Caco-2 (cell line): ENCODE data around the gene VTI1A. TPM values are rescaled to one million over a fixed set of nuclear protein-coding genes. Genes with fewer than 3 reads are reported as not detected.
A peak's percentile ranks its signal among the peaks of the same experiment; 100 is the strongest.

Source experiments
- BruUV-seq: library from RNA; stranded (reverse); fragments of 400-500 nt; replicated peaks from 2 replicates; lab custom pipeline; 2021; lab: Mats Ljungman, UMichigan
- CTCF ChIA-PET: fragments of 300-600 bp; sonication (Branson Sonifier 250); formaldehyde crosslinking; loops from one replicate; lab custom pipeline; 2022; ENCODE audit warnings: antibody characterized with exemption; lab: Charles Lee
- POLR2A ChIA-PET: fragments of 300-600 bp; sonication (Branson Sonifier 250); formaldehyde crosslinking; loops from one replicate; lab custom pipeline; 2022; ENCODE audit warnings: antibody characterized with exemption; lab: Charles Lee
- DNase-seq, 2 experiments: peaks; one replicate each; pipeline versions ENCODE4 v3.0.0 to v3.0.0-alpha.2; 2020 to 2022
- H3K27me3 ChIP-seq: replicated peaks from 2 replicates; pipeline ENCODE4 v1.6.0; 2011; ENCODE audit warnings: low read length; ENCODE audit not compliant: control insufficient read depth, insufficient read depth
- H3K36me3 ChIP-seq: 2 replicates; pipeline ENCODE4 v1.5.1; 2011; ENCODE audit warnings: low read length; ENCODE audit not compliant: control insufficient read depth, insufficient read depth
- H3K4me1 ChIP-seq: fragments of 250-450 bp; sonication (Bioruptor Pico); 2 replicates; pipeline ENCODE4 v1.5.1; 2020; ENCODE audit warnings: mild to moderate bottlenecking
- H3K4me3 ChIP-seq: 2 replicates; pipeline ENCODE4 v1.5.1; 2011; ENCODE audit warnings: low read depth, mild to moderate bottlenecking, control low read depth, low read length
- H3K9me3 ChIP-seq: fragments of 250-450 bp; sonication (Bioruptor Pico); 2 replicates; pipeline ENCODE4 v1.5.1; 2020; ENCODE audit warnings: mild to moderate bottlenecking, moderate library complexity
- H3K27ac Mint-ChIP-seq: one replicate; pipeline ENCODE4 v1.8.0; 2022; ENCODE audit warnings: mixed read lengths; ENCODE audit not compliant: unreplicated experiment
- H3K27me3 Mint-ChIP-seq: one replicate; pipeline ENCODE4 v1.8.0; 2022; ENCODE audit warnings: mixed read lengths; ENCODE audit not compliant: insufficient read depth, unreplicated experiment
- H3K36me3 Mint-ChIP-seq: one replicate; pipeline ENCODE4 v1.8.0; 2022; ENCODE audit warnings: mild to moderate bottlenecking, mixed read lengths; ENCODE audit not compliant: insufficient read depth, unreplicated experiment
- H3K4me1 Mint-ChIP-seq: one replicate; pipeline ENCODE4 v1.8.0; 2022; ENCODE audit warnings: low read depth, mixed read lengths; ENCODE audit not compliant: unreplicated experiment
- H3K4me3 Mint-ChIP-seq: one replicate; pipeline ENCODE4 v1.8.0; 2022; ENCODE audit warnings: mild to moderate bottlenecking, moderate library complexity, mixed read lengths; ENCODE audit not compliant: unreplicated experiment
- H3K9me3 Mint-ChIP-seq: one replicate; pipeline ENCODE4 v1.8.0; 2022; ENCODE audit warnings: mixed read lengths; ENCODE audit not compliant: unreplicated experiment
- CTCF ChIP-seq, 2 experiments: fragments of 200-600 bp in 1 of 2; IDR thresholded peaks; 1 replicate in 1 of 2; 2 replicates in 1 of 2; pipeline versions ENCODE4 v1.5.1 to v1.8.0; 2011 to 2022; ENCODE audit warnings: antibody characterized with exemption in 1 of 2, control low read depth in 1 of 2, inconsistent platforms in 1 of 2, low read depth in 1 of 2, low read length in 1 of 2, mild to moderate bottlenecking in 1 of 2, moderate library complexity in 1 of 2; ENCODE audit not compliant: insufficient read depth in 1 of 2, severe bottlenecking in 1 of 2, unreplicated experiment in 1 of 2
- intact Hi-C: fragments of 100-400 bp; cut with micrococcal nuclease; formaldehyde crosslinking; loops from one replicate; pipeline ENCODE4 v1.10.0; 2022; ENCODE audit not compliant: unreplicated experiment
- total RNA-seq: library from RNA; stranded (reverse); gene quantifications from 2 replicates; pipeline ENCODE4 v1.2.3, GENCODE V29; 2022

The VTI1A gene
- total RNA-seq, 1 experiment from 2014 or later: 45.6 TPM

GRCh38 chr10:112827951-112828350 lies 380.9 kb downstream of the VTI1A start:
- H3K4me3 Mint-ChIP-seq: no peak overlapping the region
- no peaks in the 10 kb centered on the region for H3K27me3 Mint-ChIP-seq
- no peaks in the 10 kb centered on the region for H3K36me3 Mint-ChIP-seq
- peaks cover 7% of the 10 kb centered on the region; the same call in 1 of the 2 replicates for H3K4me1 ChIP-seq
- H3K9me3 ChIP-seq: no peaks in the 10 kb centered on the region
- no peaks in the 10 kb centered on the region for H3K36me3 ChIP-seq
- H3K27ac Mint-ChIP-seq: no peak overlapping the region
- H3K9me3 Mint-ChIP-seq: no peaks in the 10 kb centered on the region
- no peak for TF ChIP-seq CTCF (IDR thresholded peaks at IDR 0.05; ENCODE audit: insufficient read depth in 1 of 2, low read depth in 1 of 2, low read length in 1 of 2, severe bottlenecking in 1 of 2, unreplicated experiment in 1 of 2)
- DNase-seq: no peak
- intact Hi-C loops: no loop called here
- ChIA-PET POLR2A (no interaction called here), CTCF (no interaction called here)
- peaks cover 7% of the 10 kb centered on the region for H3K4me1 Mint-ChIP-seq
- no peak overlapping the region for H3K4me3 ChIP-seq
- no TSS peak for BruUV-seq
- H3K27me3 ChIP-seq: no peaks in the 10 kb centered on the region

GRCh38 chr10:112831859-112832258 lies 384.8 kb downstream of the VTI1A start:
- intact Hi-C loops: no loop called here
- Histone ChIP-seq H3K4me3 (no peak overlapping the region), H3K4me1 (peaks cover 18% of the 10 kb centered on the region), H3K36me3 (no peaks in the 10 kb centered on the region), H3K9me3 (no peaks in the 10 kb centered on the region), H3K27me3 (no peaks in the 10 kb centered on the region)
- POLR2A ChIA-PET: no interaction called here
- no peaks in the 10 kb centered on the region for H3K27me3 Mint-ChIP-seq
- H3K36me3 Mint-ChIP-seq: no peaks in the 10 kb centered on the region
- no peak overlapping the region for H3K4me3 Mint-ChIP-seq
- no peak for TF ChIP-seq CTCF (IDR thresholded peaks at IDR 0.05; ENCODE audit: insufficient read depth in 1 of 2, low read depth in 1 of 2, low read length in 1 of 2, severe bottlenecking in 1 of 2, unreplicated experiment in 1 of 2)
- peaks cover 7% of the 10 kb centered on the region for H3K4me1 Mint-ChIP-seq
- H3K27ac Mint-ChIP-seq: no peak overlapping the region
- BruUV-seq: no TSS peak
- no peaks in the 10 kb centered on the region for H3K9me3 Mint-ChIP-seq
- CTCF ChIA-PET: no interaction called here
- DNase-seq: no peak

GRCh38 chr10:112832361-112832878 lies 385.4 kb downstream of the VTI1A start:
- Histone ChIP-seq H3K4me1 (peaks cover 22% of the 10 kb centered on the region), H3K4me3 (no peak overlapping the region), H3K36me3 (no peaks in the 10 kb centered on the region), H3K27me3 (no peaks in the 10 kb centered on the region), H3K9me3 (no peaks in the 10 kb centered on the region)
- Mint-ChIP-seq H3K27ac (no peak overlapping the region), H3K4me3 (no peak overlapping the region), H3K4me1 (peaks cover 7% of the 10 kb centered on the region), H3K27me3 (no peaks in the 10 kb centered on the region), H3K36me3 (no peaks in the 10 kb centered on the region), H3K9me3 (no peaks in the 10 kb centered on the region)
- peak in 1 of 2 experiments; percentile 12 for DNase-seq
- intact Hi-C loops: no loop called here
- no peak for TF ChIP-seq CTCF (IDR thresholded peaks at IDR 0.05; ENCODE audit: insufficient read depth in 1 of 2, low read depth in 1 of 2, low read length in 1 of 2, severe bottlenecking in 1 of 2, unreplicated experiment in 1 of 2)
- CTCF ChIA-PET: no interaction called here
- POLR2A ChIA-PET: no interaction called here
- no TSS peak for BruUV-seq
